Liver (tissue), 9 donors: ENCODE measurements around the gene DUSP2. TPM values are rescaled to one million over a fixed set of nuclear protein-coding genes. Genes with fewer than 3 reads are reported as not detected.

ENCODE experiments used
- DNase-seq: peaks from one replicate; pipeline ENCODE4 v3.0.0-alpha.2; 2017; ENCODE audit warnings: low spot score
- H3K27ac ChIP-seq, 2 donors: one replicate each; pipeline ENCODE4 v1.7.0; 2013; ENCODE audit warnings: inconsistent platforms in 2 of 2, low read length in 2 of 2, control low read depth in 1 of 2, low read depth in 1 of 2, mild to moderate bottlenecking in 1 of 2
- H3K27me3 ChIP-seq, 4 donors: one replicate each; pipeline versions ENCODE4 v1.6.1 to v1.7.0; 2013; ENCODE audit warnings: low read length in 3 of 4, inconsistent platforms in 1 of 4, mild to moderate bottlenecking in 1 of 4, moderate library complexity in 1 of 4; ENCODE audit not compliant: control insufficient read depth in 4 of 4, insufficient read depth in 4 of 4
- H3K36me3 ChIP-seq, 4 donors: one replicate each; pipeline versions ENCODE4 v1.6.1 to v1.7.0; 2013; ENCODE audit warnings: low read length in 3 of 4, mild to moderate bottlenecking in 3 of 4, low read depth in 1 of 4, moderate library complexity in 1 of 4; ENCODE audit not compliant: control insufficient read depth in 4 of 4, insufficient read depth in 3 of 4
- H3K4me1 ChIP-seq, 4 donors: one replicate each; pipeline versions ENCODE4 v1.6.1 to v1.7.0; 2013; ENCODE audit warnings: low read length in 3 of 4, mild to moderate bottlenecking in 3 of 4, moderate library complexity in 1 of 4; ENCODE audit not compliant: control insufficient read depth in 4 of 4, insufficient read depth in 4 of 4
- H3K4me3 ChIP-seq, 3 donors: one replicate each; pipeline versions ENCODE4 v1.6.1 to v1.7.0; 2013; ENCODE audit warnings: low read length in 3 of 3, control low read depth in 1 of 3, low read depth in 1 of 3, mild to moderate bottlenecking in 1 of 3
- H3K9ac ChIP-seq, 2 donors: one replicate each; pipeline ENCODE4 v1.7.0; 2013; ENCODE audit warnings: low read length in 2 of 2, mild to moderate bottlenecking in 2 of 2, moderate library complexity in 2 of 2, control low read depth in 1 of 2, low read depth in 1 of 2
- H3K9me3 ChIP-seq, 4 donors: one replicate each; pipeline versions ENCODE4 v1.6.1 to v1.7.0; 2013; ENCODE audit warnings: low read length in 3 of 4; ENCODE audit not compliant: control insufficient read depth in 4 of 4
- EGR1 ChIP-seq, 2 donors: IDR thresholded peaks; 2 replicates each; pipeline ENCODE4 v1.6.1; 2016 to 2018; ENCODE audit warnings: antibody characterized with exemption in 2 of 2, low read depth in 2 of 2
- FOXA1 ChIP-seq: IDR thresholded peaks from 2 replicates; pipeline ENCODE4 v1.6.1; 2016; ENCODE audit warnings: antibody characterized with exemption
- FOXA2 ChIP-seq: IDR thresholded peaks from 2 replicates; pipeline ENCODE4 v1.6.1; 2016; ENCODE audit warnings: antibody characterized with exemption
- GABPA ChIP-seq, 2 donors: IDR thresholded peaks in 1 of 2; conservative IDR thresholded peaks in 1 of 2; 2 replicates each; pipeline ENCODE4 v1.6.1; 2016; ENCODE audit warnings: antibody characterized with exemption in 2 of 2, mild to moderate bottlenecking in 1 of 2, moderate library complexity in 1 of 2
- HNF4A ChIP-seq, 2 donors: conservative IDR thresholded peaks; 2 replicates each; pipeline ENCODE4 v1.6.1; 2016; ENCODE audit warnings: antibody characterized with exemption in 2 of 2, mild to moderate bottlenecking in 2 of 2
- HNF4G ChIP-seq: IDR thresholded peaks from 2 replicates; pipeline ENCODE4 v1.6.1; 2016; ENCODE audit warnings: antibody characterized with exemption
- JUND ChIP-seq, 2 donors: IDR thresholded peaks; 2 replicates each; pipeline ENCODE4 v1.6.1; 2016; ENCODE audit warnings: antibody characterized with exemption in 2 of 2
- NR2F2 ChIP-seq: IDR thresholded peaks from 2 replicates; pipeline ENCODE4 v1.6.1; 2016; ENCODE audit warnings: antibody characterized with exemption
- RAD21 ChIP-seq, 2 donors: IDR thresholded peaks; 2 replicates each; pipeline ENCODE4 v1.6.1; 2016; ENCODE audit warnings: antibody characterized with exemption in 2 of 2, mild to moderate bottlenecking in 2 of 2
- RXRA ChIP-seq, 2 donors: IDR thresholded peaks; 2 replicates each; pipeline ENCODE4 v1.6.1; 2017 to 2018; ENCODE audit warnings: antibody characterized with exemption in 2 of 2, mild to moderate bottlenecking in 1 of 2
- SP1 ChIP-seq: IDR thresholded peaks from 2 replicates; pipeline ENCODE4 v1.6.1; 2018; ENCODE audit warnings: antibody characterized with exemption, mild to moderate bottlenecking
- TAF1 ChIP-seq: conservative IDR thresholded peaks from 2 replicates; pipeline ENCODE4 v1.6.1; 2016; ENCODE audit warnings: antibody characterized with exemption, mild to moderate bottlenecking
- YY1 ChIP-seq: IDR thresholded peaks from 2 replicates; pipeline ENCODE4 v1.6.1; 2016; ENCODE audit warnings: antibody characterized with exemption, mild to moderate bottlenecking
- ZBTB33 ChIP-seq: IDR thresholded peaks from 2 replicates; pipeline ENCODE4 v1.6.1; 2016; ENCODE audit warnings: antibody characterized with exemption
- WGBS: extraction: QIAGEN DNeasy Blood & Tissue Kit; methylation state at CpG from one replicate; pipeline ENCODE4 v1.1.7; 2013; 5-methylcytosine and 5-hydroxymethylcytosine counted together
- polyA plus RNA-seq, 2 donors: library from polyadenylated mRNA; stranded (reverse) in 1 of 2; unstranded in 1 of 2; fragments of 200-250 nt in 1 of 2; fragments of >200 nt in 1 of 2; fragmentation: Nextera tagmentation in 1 of 2; extraction: Ambion mirVana in 1 of 2; gene quantifications; one replicate each; pipeline versions ENCODE4 v1.2.1 to v1.2.3, GENCODE V29; 2013 to 2015
- total RNA-seq, 2 donors: library from RNA; depleted of rRNA; stranded (reverse); fragments of >200 nt; gene quantifications; one replicate each; pipeline ENCODE4 v1.2.3, GENCODE V29; 2014
- TF ChIP-seq, protein P1 (sequence below): IDR thresholded peaks from 2 replicates; pipeline ENCODE4 v1.6.1; 2016; ENCODE audit warnings: antibody characterized with exemption
- TF ChIP-seq, protein P2 (sequence below): IDR thresholded peaks from 2 replicates; pipeline ENCODE4 v1.6.1; 2016; ENCODE audit warnings: antibody characterized with exemption
- TF ChIP-seq, protein P3 (sequence below): fragments of 150-350 bp; IDR thresholded peaks from 2 replicates; pipeline ENCODE4 v1.5.1; 2017; ENCODE audit warnings: improper control_type of control experiment, low read depth, low read length; ENCODE audit not compliant: missing input control
- TF ChIP-seq, protein P4 (sequence below): IDR thresholded peaks from 2 replicates; pipeline ENCODE4 v1.6.1; 2016; ENCODE audit warnings: antibody characterized with exemption, mild to moderate bottlenecking
- donor health status: healthy.
- donor health status: healthy.
- donor health status: healthy.
- donor health status: healthy.
- donor health status: healthy.

DUSP2 gene
- total and polyA plus RNA-seq, 4 donors: 0.99 to 2.8 (median 1.6) TPM

DNA sequence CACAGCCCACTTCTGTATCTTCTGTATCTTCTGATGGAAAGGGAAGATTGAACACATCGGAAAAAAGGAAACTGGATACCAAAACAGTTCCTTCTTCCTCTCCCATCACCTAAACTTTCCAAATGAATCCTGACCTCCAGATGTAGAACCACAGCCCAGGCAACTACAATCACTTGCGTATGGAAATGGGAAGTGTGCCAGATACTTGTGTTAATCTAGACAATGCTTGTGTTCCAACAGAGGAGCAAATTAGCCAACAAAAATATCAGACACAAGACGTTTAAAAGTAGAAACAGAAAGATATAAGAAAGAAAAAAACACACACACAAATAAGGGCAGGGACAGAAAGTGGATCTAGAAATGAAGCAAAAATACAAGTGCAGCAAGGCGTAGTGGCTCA lies 31.4 kb upstream of the DUSP2 start:
- no peak overlapping the region for H3K27ac ChIP-seq
- no peak for TF ChIP-seq JUND (IDR thresholded peaks at IDR 0.05)
- TF ChIP-seq TAF1: no peak
- no peak for TF ChIP-seq YY1
- no peak for TF ChIP-seq EGR1 (IDR thresholded peaks at IDR 0.05; ENCODE audit: low read depth in 2 of 2)
- no peak for TF ChIP-seq FOXA2
- no peak for TF ChIP-seq HNF4G
- TF ChIP-seq, protein P1, sequence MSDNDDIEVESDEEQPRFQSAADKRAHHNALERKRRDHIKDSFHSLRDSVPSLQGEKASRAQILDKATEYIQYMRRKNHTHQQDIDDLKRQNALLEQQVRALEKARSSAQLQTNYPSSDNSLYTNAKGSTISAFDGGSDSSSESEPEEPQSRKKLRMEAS: no peak
- TF ChIP-seq GABPA (IDR thresholded peaks at IDR 0.05 in 1 of 2, conservative IDR thresholded peaks at IDR 0.05 in 1 of 2): no peak
- TF ChIP-seq ZBTB33: no peak
- TF ChIP-seq RAD21 (IDR thresholded peaks at IDR 0.05): no peak
- TF ChIP-seq SP1: no peak
- TF ChIP-seq, protein P2, sequence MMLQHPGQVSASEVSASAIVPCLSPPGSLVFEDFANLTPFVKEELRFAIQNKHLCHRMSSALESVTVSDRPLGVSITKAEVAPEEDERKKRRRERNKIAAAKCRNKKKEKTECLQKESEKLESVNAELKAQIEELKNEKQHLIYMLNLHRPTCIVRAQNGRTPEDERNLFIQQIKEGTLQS: no peak
- TF ChIP-seq FOXA1: no peak
- TF ChIP-seq, protein P3, sequence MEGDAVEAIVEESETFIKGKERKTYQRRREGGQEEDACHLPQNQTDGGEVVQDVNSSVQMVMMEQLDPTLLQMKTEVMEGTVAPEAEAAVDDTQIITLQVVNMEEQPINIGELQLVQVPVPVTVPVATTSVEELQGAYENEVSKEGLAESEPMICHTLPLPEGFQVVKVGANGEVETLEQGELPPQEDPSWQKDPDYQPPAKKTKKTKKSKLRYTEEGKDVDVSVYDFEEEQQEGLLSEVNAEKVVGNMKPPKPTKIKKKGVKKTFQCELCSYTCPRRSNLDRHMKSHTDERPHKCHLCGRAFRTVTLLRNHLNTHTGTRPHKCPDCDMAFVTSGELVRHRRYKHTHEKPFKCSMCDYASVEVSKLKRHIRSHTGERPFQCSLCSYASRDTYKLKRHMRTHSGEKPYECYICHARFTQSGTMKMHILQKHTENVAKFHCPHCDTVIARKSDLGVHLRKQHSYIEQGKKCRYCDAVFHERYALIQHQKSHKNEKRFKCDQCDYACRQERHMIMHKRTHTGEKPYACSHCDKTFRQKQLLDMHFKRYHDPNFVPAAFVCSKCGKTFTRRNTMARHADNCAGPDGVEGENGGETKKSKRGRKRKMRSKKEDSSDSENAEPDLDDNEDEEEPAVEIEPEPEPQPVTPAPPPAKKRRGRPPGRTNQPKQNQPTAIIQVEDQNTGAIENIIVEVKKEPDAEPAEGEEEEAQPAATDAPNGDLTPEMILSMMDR: no peak
- TF ChIP-seq NR2F2: no peak
- H3K4me3 ChIP-seq: no peak overlapping the region
- H3K9me3 ChIP-seq: no peaks in the 10 kb centered on the region
- WGBS: 69% methylated on average over 4 of the region's 4 CpGs
- H3K36me3 ChIP-seq: no peaks in the 10 kb centered on the region
- H3K27me3 ChIP-seq: no peaks in the 10 kb centered on the region
- no peaks in the 10 kb centered on the region for H3K4me1 ChIP-seq
- no peak for DNase-seq
- no peak overlapping the region for H3K9ac ChIP-seq

GRCh38 chr2:96175951-96176350 lies 30.7 kb upstream of the DUSP2 start:
- TF ChIP-seq FOXA1 (no peak), RXRA (IDR thresholded peaks at IDR 0.05) (no peak), ZBTB33 (no peak), SP1 (no peak), EGR1 (IDR thresholded peaks at IDR 0.05; ENCODE audit: low read depth in 2 of 2) (no peak), YY1 (no peak), HNF4A (conservative IDR thresholded peaks at IDR 0.05) (no peak), FOXA2 (no peak)
- TF ChIP-seq, protein P1: no peak
- TF ChIP-seq, protein P3: no peak
- TF ChIP-seq, protein P2: no peak
- TF ChIP-seq, protein P4, sequence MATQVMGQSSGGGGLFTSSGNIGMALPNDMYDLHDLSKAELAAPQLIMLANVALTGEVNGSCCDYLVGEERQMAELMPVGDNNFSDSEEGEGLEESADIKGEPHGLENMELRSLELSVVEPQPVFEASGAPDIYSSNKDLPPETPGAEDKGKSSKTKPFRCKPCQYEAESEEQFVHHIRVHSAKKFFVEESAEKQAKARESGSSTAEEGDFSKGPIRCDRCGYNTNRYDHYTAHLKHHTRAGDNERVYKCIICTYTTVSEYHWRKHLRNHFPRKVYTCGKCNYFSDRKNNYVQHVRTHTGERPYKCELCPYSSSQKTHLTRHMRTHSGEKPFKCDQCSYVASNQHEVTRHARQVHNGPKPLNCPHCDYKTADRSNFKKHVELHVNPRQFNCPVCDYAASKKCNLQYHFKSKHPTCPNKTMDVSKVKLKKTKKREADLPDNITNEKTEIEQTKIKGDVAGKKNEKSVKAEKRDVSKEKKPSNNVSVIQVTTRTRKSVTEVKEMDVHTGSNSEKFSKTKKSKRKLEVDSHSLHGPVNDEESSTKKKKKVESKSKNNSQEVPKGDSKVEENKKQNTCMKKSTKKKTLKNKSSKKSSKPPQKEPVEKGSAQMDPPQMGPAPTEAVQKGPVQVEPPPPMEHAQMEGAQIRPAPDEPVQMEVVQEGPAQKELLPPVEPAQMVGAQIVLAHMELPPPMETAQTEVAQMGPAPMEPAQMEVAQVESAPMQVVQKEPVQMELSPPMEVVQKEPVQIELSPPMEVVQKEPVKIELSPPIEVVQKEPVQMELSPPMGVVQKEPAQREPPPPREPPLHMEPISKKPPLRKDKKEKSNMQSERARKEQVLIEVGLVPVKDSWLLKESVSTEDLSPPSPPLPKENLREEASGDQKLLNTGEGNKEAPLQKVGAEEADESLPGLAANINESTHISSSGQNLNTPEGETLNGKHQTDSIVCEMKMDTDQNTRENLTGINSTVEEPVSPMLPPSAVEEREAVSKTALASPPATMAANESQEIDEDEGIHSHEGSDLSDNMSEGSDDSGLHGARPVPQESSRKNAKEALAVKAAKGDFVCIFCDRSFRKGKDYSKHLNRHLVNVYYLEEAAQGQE: no peak
- Histone ChIP-seq H3K9ac (no peak overlapping the region), H3K36me3 (no peaks in the 10 kb centered on the region), H3K27ac (no peak overlapping the region), H3K4me3 (no peak overlapping the region), H3K27me3 (no peaks in the 10 kb centered on the region), H3K9me3 (no peaks in the 10 kb centered on the region), H3K4me1 (no peaks in the 10 kb centered on the region)
- WGBS: 89% methylated on average over 6 of the region's 6 CpGs
- DNase-seq: no peak
